Lower leg skin (tissue), 4 donors: ENCODE data around the gene TNFRSF6B. TPM values are rescaled to one million over a fixed set of nuclear protein-coding genes. Genes with fewer than 3 reads are reported as not detected.

Source experiments
- DNase-seq, 2 donors: peaks; one replicate each; pipeline ENCODE4 v3.0.0-alpha.2; 2019; ENCODE audit warnings: low spot score in 2 of 2
- H3K4me3 ChIP-seq: fragments of 200-600 bp; sonication (generic); 2 replicates; pipeline ENCODE4 v1.5.1; 2017; ENCODE audit warnings: mild to moderate bottlenecking, low read depth; ENCODE audit not compliant: poor library complexity, severe bottlenecking
- CTCF ChIP-seq, 3 donors: fragments of 450-650 bp; IDR thresholded peaks; one replicate each; pipeline ENCODE4 v1.5.1; 2016; ENCODE audit warnings: antibody characterized with exemption in 3 of 3, mild to moderate bottlenecking in 3 of 3, moderate library complexity in 2 of 3
- POLR2A ChIP-seq, 2 donors: fragments of 450-650 bp; IDR thresholded peaks; one replicate each; pipeline ENCODE4 v1.6.1; 2016 to 2017; ENCODE audit warnings: antibody characterized with exemption in 2 of 2, mild to moderate bottlenecking in 1 of 2, moderate library complexity in 1 of 2
- WGBS, 2 donors: methylation state at CpG; one replicate each; pipeline ENCODE4 v1.1.5; 2018; 5-methylcytosine and 5-hydroxymethylcytosine counted together
- intact Hi-C: fragments of 100-400 bp; cut with DNase I; formaldehyde crosslinking; loops from one replicate; pipeline ENCODE4 v1.15.0; 2023; ENCODE audit warnings: low total_unique reads
- total RNA-seq, 4 donors: library from RNA; depleted of rRNA; stranded (reverse); fragments of >200 nt; gene quantifications; one replicate each; pipeline ENCODE4 v1.1.0, GENCODE V29; 2016

The TNFRSF6B gene
- total RNA-seq, 4 donors from 2014 or later, result 3.0 to 49.5 (median 12.1) TPM

GRCh38 chr20:63742381-63743024, 46.1 kb downstream of the TNFRSF6B start:
- DNase-seq, result no peak
- WGBS, 2 donors, result 89 to 96% methylated on average over 31 to 36 of the region's 37 CpGs
- TF ChIP-seq POLR2A (IDR thresholded peaks at IDR 0.05) (no peak), CTCF (IDR thresholded peaks at IDR 0.05) (no peak)
- no peak overlapping the region for H3K4me3 ChIP-seq
- intact Hi-C loops, result no loop called here

- H3K4me3 ChIP-seq, result no peak overlapping the region
- WGBS, 2 donors, result 82 to 86% methylated on average over 31 of the region's 31 CpGs
- DNase-seq, result no peak
- TF ChIP-seq CTCF (IDR thresholded peaks at IDR 0.05) (no peak), POLR2A (IDR thresholded peaks at IDR 0.05) (no peak)
- intact Hi-C loops, result no loop called here
Observed at GRCh38 chr20:63743210-63743970, 46.9 kb downstream of the TNFRSF6B start.

- H3K4me3 ChIP-seq, result no peak overlapping the region
- TF ChIP-seq POLR2A (IDR thresholded peaks at IDR 0.05), result no peak
- TF ChIP-seq CTCF (IDR thresholded peaks at IDR 0.05), result no peak
- 67 to 72% methylated on average over 4 of the region's 4 CpGs for WGBS, 2 donors
- intact Hi-C loops, result no loop called here
- no peak for DNase-seq
Observed at GRCh38 chr20:63744158-63744557, 47.7 kb downstream of the TNFRSF6B start.

GRCh38 chr20:63744574-63745423, 48.3 kb downstream of the TNFRSF6B start:
- intact Hi-C loops, result no loop called here
- WGBS, 2 donors, result 72% methylated on average over 25 of the region's 25 CpGs
- TF ChIP-seq CTCF (IDR thresholded peaks at IDR 0.05) (no peak), POLR2A (IDR thresholded peaks at IDR 0.05) (no peak)
- no peak for DNase-seq
- H3K4me3 ChIP-seq, result no peak overlapping the region

- 49 to 53% methylated on average over 12 to 15 of the region's 15 CpGs for WGBS, 2 donors
- H3K4me3 ChIP-seq, result no peak overlapping the region
- no peak for DNase-seq
- intact Hi-C loops, result no loop called here
- TF ChIP-seq CTCF (IDR thresholded peaks at IDR 0.05), result no peak
- TF ChIP-seq POLR2A (IDR thresholded peaks at IDR 0.05), result no peak
Observed at GRCh38 chr20:63745424-63745805, 49.0 kb downstream of the TNFRSF6B start.
